SW480 (cell line): ENCODE measurements around the gene ANKRD27.
"Not testable (repeated sequence)": the region's sequence is repeated elsewhere in the genome, so short reads cannot be mapped to it uniquely, and the experiment has no call there.

ENCODE experiments used
- DNase-seq: peaks from one replicate; pipeline ENCODE4 v3.0.0-alpha.2; 2016; ENCODE audit warnings: low spot score

Gene ANKRD27

DNA sequence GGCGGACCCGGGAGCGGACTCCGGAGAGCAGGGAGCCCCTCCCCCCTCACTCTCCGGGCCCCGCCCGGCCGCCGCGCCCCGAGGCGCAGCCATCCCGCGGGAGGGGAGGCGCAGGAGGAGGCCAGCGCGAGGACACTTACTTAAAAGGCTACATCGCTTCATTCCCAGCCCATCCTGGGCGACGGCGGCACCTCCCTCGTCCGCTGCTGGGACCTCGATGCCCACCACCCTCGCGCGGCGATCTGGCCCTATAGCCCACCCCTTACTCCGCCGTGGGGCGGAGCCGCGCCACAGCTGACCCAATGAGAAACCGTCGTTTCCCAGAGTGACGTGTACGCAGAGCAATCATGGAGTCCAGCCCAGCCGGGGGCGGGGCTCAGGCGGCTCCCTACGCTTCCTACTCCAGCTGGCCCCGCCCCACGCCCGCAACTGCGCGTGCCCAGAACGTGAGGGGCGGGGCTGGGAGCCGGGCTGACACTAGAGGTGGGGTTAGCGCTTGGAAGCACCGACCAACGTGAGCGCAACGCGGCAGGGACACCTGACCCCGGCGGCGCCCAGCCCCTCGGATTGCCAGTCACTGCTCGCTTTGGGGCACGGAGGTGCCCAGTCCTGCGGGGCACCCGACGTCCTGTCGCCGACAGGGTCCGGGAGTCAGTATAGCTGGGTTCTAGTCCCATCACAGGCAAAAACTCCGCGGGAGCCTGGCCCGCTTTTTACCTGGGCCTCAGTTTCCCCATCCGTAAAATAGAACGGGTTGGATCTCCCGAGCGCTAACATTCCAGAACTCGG is at the start of gene ANKRD27:
Gene ANKRD27 (minus strand): TSS at position 250 of the 789 bp plus-strand sequence. CDS start 16,165 bp downstream, outside the sequence.
- DNase-seq: peak; percentile 99

DNA sequence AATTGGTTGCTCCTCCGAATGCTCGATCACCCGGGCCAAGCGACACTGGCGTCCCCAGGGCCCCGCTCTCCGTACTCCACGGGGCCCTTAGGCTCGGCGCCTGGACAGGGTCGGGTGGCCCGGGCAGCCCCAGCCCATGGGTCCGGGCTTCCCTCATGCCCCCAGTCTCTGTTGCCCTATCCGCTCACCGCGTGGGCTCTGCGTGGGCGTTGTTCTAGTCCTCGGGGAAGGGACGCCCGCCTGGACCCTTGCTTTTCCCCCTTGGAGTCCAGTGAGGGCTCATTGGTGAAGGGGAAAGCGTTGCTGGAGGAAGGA is 45.9 kb upstream of the ANKRD27 start:
- no peak for DNase-seq

DNA sequence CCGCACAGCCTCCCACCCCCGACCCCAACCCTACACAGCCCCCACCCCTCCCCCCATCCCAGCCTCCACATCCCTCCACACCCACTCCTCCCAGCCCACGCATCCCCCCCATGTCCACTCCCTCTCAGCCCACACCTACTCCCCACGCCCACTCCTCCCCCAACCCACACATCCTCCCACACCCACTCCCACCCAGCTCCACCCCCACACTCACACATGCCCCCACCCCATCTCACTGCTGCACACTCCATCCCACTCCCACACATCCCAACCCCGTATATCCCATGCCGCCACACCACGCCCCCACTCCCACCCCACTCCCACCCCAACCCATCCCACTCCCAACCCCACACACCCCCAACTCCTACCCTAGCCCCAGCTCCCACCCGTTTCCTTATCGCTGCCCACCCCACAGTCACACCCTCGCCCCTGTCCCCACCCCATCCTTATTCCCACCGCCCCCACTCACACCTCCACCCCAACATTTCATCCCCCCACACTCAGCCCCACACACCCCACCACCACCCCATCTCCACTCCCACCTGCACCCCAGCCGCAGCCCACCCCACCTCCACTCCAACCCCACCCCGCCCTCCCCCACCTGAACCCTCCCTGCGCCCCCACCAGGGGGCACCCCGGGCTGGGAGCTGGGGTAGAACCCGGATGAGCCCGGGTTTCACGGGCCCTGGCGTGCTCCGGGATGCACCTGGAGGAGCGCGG is 45.4 kb upstream of the ANKRD27 start:
- no peak for DNase-seq

DNA sequence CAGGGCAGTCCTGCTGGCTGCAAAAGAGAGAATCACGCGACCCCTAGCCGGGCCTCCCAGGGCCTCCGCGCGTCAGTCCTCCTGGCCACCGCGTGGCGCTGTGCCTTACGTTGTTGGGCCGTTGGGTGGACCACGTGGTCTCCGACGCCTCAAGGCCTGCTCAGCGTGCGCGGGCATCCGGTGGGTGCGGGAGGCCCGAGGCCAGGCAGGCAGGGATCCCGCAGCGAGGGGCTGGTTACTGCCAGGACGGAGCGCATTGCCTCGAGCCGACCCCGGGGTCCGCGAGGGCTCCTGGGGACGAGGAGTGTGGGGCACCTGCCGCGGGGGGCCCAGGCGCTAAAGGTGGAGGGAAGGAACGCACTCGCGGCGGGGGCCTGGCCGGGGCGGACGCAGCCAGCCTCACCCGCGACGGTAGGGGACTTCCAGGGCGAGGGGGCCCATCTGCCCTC is 44.7 kb upstream of the ANKRD27 start, which contains the start of gene TDRD12:
Gene TDRD12 (plus strand): TSS at position 157 of the 449 bp plus-strand sequence. CDS start 306 bp downstream, outside the sequence.
- no peak for DNase-seq

DNA sequence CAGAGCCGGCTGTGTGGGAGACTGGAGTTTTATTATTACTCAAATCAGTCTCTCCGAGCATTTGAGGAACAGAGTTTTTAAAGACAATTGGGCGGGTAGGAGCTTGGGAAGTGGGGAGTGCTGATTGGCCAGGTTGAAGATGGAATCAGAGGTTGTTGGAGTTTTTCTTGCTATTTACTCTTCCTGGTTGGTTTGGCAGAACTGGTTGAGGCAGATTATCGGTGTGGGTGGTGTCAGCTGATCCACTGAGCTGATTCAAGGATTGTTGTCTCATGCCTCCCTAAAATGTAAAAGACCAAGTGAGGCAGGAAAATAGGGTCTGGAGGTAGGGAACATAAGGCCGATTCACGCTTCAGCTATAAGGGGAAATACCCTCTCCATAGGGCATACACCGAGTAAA is 43.3 kb upstream of the ANKRD27 start:
- no peak for DNase-seq

DNA sequence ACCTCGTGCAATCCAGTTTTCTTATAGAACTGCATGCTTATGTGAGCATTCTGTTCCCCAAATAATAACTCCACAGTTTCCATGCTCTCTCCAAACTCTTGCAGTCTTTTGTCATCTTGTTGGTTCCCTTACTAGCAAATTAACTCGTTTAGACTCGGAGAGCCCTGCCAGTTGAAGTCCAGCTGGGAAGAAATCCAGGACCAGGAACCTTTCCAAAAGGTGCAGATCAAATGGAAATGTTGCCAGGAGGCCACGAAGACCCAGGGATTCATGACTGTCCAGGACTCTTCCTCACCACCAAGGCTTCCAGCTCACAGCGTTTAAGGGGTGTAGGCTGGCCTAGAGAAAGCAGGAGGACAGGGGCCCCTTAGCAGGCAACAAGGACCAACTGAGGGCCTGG is 42.5 kb upstream of the ANKRD27 start:
- no peak for DNase-seq

DNA sequence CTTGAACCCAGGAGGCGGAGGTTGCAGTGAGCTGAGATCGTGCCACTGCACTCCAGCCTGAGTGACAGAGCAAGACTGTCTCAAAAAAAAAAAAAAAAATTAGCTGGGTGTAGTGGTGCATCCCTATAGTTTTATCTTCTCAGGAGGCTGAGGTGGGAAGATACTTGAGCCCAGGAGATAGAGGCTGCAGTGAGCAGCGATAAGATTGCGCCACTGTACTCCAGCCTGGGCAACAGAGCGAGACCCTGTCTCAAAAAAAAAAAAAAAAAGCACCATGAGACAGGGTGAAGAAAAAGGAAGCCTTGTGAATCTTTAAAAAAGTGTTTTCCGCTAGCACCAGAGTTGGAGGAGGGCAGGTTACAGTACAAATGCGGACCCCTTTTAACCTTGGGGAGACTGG is 41.2 kb upstream of the ANKRD27 start:
- not testable (repeated sequence) for DNase-seq

DNA sequence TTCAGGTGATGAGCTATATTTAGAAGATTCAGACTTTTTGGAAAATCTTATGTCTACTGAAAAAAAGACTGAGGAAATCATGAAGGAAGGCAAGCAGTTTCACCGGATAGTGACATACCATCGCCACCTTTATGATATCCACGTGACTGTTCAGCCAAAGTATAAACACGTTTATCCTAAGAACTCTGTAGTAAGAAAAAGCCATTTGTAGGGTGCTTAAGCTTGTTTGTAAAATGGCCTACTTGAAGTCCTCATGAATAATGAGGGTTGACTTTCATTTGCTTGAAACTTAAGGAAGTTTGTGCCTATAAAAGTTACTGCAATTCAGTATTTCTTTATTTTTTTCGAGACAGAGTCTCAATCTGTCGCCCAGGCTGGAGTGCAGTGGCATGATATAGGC is 36.8 kb upstream of the ANKRD27 start:
- DNase-seq: no peak

DNA sequence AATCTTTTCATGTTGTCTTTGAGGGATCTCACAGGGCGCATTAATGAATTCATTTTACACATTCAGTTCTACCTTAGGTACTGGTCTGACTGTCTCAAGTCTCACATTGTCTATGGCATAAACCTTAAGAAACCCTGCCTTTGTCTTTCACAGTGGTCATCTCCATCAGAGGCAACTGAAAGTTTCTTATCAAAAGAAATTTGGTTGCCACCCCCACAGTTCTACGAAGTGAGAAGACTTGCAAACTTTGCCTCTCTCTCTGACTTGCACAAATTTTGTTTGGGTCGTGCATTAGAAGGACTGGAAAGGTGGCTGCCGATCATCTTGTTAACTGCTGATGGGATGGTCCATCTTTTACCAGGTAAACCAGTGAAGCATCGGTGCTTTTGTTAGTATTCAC is 34.1 kb upstream of the ANKRD27 start:
- no peak for DNase-seq

DNA sequence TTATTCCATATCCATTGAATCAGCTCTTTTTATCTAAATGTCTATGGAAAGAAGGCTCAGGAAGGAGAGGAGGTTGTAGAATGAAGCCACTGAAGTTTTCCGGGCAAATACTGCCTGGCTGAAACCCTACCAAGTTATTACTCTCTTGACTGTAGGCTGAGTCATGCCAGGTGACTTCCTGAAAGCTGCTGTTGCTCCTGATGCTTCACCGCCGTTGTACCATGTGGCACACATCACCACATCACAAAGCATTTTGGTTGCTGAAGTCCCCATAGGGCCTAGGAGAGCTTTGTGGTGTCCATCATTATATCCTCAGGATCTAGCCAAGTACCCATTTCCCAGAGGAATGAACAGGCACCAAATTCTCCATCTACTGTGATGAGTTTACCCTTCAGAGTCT is 33.5 kb upstream of the ANKRD27 start:
- peak; percentile 42 for DNase-seq

DNA sequence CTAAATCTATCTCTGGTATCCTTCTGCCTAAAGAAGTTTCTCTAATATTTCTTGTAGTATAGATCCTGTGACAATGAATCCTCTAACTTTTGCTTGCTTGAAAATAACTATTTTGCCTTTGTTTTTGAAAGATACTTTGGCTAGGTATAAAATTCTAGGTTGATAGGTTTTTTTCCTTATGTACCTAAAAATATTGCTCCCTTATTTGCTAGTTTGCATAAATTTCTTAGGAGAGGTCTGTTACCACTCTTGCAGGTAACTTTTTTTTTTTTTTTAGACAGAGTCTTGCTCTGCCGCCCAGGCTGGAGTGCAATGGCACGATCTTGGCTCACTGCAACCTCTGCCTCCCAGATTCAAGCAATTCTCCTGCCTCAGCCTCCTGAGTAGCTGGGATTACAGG is 29.0 kb upstream of the ANKRD27 start:
- DNase-seq: not testable (repeated sequence)

DNA sequence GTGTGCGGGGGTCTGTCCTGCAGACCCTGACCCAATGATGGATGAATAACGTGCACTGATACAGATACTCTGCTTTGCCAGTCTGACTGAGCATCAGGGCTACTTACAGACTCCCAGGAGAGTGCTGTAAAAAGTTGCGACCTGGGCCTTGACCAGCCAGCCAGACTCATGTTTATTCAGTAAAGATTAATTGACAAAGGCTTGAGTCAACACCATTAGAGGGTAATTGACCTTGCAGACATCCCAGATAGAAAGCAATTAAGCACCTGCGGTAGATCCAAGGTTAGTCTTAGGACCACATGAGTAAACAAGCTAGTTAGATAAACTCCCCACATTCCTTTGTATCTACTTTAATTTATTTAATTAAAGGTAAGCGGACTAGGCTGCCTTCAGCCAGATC is 27.0 kb upstream of the ANKRD27 start:
- DNase-seq: peak; percentile 49

DNA sequence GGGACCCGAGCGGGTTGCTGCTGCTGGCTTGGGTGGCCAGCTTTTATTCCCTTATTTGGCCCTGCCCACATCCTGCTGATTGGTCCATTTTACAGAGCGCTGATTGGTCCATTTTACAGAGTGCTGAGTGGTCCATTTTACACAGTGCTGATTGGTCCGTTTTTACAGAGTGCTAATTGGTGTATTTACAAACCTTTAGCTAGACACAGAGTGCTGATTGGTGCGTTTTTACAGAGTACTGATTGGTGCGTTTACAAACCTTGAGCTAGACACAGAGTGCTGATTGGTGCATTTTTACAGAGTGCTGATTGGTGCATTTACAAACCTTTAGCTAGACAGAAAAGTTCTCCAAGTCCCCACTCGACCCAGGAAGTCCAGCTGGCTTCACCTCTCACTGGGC is 25.1 kb upstream of the ANKRD27 start:
- not testable (repeated sequence) for DNase-seq

DNA sequence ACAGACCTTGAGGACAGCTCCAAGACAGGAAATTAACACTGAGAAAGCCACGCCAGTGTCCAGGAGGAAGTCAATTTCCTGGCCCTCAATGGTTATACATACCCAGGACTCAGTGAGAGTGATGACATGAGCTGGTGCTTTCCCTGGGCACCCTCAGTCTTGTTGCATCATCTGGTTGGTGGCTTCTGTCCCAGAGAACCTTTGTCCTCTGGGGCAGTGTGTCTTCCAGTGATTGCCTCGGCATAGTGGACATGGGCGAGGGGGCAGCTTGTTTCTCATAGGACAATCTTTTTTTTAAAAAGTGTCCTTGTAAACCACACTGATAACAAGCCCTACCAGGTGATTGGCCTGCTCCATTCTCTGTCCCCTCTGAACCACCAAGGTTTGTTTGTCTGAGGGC is 21.8 kb upstream of the ANKRD27 start:
- DNase-seq: not testable (repeated sequence)

DNA sequence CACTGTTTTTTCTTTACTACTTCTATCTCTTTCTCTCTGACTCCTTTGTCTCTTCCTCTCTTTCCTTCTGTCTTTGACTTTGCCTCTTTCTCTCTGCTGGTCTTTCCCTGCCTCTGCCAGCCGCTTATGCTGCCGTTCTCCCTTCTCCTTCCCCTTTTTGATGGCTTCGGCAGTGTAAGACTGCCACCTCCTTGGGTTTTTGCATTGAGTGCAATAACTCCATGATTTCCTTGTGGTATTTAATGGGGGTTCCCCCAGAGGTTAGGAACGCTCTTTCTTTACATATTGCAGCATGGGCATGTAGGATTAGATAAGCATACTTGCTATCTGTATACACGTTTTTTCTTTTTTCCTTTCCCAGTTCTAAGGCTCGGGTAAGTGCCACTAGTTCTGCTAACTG is 20.5 kb upstream of the ANKRD27 start:
- not testable (repeated sequence) for DNase-seq

DNA sequence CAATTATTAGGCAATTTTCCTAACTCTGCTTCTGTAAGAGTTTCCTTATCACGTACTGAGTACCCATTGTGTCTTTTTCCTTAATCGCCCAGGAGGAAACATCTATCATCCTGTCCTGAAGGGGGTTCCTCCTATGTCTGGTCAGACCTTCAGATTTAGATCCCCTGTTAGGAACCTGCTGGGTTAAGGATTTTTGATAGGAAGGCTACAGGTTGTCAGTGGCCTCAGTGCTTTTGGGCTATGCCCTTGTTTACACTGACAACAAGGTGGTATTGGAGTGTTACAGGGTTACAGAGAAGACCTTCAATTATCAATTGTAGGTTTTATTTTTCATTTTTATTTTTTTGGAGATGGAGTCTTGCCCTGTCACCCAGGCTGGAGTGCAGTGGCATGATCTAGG is 19.9 kb upstream of the ANKRD27 start:
- DNase-seq: not testable (repeated sequence)

DNA sequence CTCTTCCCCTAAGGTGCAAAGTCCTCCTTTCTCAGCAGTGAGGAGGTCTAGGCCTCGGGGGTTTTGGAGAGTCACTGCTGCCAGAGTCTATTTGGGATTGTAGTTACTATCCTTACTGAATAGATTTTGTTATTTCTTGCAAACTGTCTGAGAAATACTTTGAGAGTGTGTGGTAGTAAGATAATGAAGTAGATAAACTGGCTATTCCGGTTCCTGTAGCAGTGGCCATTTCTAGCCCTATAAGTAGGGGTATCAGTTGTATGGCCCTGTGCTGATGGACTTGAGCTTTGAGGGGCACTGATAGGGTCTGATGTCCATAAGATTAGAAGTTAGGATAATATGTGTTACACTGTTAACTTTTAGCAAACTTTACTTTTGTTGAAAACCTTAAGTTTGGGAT is 19.3 kb upstream of the ANKRD27 start:
- DNase-seq: not testable (repeated sequence)

DNA sequence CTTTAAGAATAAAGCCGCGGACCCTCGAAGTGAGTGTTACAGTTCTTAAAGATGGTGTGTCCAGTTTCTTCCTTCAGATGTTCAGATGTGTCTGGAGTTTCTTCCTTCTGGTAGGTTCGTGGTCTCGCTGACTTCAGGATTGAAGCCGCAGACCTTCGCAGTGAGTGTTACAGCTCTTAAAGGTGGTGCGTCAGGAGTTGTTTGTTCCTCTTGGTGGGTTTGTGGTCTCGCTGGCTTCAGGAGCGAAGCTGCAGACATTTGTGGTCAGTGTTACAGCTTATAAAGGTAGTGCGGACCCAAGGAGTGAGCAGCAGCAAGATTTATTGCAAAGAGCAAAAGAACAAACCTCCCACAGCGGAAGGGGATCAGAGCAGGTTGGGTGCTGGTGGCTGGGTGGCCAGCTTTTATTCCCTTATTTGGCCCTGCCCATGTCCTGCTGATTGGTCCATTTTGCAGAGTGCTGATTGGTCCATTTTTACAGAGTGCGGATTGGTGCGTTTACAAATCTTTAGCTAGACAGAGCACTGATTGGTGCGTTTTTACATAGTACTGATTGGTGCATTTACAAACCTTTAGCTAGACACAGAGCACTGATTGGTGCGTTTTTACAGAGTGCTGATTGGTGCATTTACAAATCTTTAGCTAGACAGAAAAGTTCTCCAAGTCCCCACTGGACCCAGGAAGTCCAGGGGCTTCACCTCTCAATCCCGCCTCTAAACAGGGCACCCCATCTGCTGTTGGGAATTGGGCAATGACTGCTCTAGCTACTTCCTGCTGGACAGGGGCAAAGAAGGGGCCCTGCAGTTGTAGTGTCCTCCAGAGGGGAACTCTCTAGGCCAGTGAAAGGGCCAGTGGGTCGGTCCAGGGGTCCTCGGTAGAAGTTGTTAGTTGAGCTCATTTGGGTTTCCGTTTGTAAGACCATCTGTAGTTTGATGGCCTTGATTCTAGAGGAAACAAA is 18.4 kb upstream of the ANKRD27 start:
- DNase-seq: peak; percentile 56

DNA sequence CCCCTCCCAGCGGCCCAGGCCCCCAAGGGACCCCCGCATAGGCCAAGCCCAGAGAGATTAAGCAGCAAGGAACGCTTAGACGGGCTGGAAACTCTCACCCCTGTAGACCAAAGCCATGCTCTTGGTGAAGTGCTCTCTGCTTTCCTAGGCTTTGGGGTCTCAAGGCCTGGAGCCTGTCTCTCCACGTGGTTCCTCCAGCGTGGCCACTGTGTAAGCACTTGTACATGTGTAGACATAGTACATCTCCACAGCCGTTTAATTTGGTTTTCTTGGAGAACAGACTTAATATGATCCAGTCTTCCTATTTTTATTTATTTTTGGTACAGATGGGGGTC is 17.7 kb upstream of the ANKRD27 start:
- DNase-seq: peak; percentile 15

DNA sequence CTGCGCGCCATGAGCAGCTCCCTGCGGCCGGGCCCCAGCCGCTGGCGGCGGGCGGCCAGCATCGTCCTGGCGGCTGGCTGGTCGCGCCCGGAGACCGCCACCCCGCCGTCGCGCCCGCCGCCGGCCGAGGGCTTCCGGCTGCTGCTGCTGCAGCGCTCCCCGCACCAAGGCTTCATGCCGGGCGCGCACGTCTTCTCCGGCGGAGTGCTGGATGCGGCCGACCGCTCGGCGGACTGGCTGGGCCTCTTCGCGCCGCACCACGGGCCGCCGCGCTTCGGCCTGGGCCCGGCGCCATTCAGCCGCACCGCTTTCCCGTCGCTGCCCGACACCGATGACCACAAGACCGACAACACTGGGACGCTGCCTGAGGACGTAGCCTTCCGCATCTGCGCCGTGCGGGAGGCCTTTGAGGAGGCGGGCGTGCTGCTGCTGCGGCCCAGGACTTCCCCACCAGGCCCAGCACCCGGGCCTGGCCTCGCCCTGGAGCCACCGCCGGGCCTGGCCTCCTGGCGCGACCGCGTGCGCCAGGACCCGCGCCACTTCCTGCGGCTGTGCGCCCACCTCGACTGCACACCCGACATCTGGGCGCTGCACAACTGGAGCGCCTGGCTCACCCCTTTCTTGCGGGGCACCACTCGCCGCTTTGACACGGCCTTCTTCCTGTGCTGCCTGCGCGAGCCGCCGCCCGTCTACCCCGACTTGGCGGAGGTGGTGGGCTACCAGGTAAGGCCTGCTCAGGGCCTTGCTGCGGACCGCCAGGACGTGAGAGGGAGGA is 17.2 kb upstream of the ANKRD27 start:
- peak; percentile 73 for DNase-seq

DNA sequence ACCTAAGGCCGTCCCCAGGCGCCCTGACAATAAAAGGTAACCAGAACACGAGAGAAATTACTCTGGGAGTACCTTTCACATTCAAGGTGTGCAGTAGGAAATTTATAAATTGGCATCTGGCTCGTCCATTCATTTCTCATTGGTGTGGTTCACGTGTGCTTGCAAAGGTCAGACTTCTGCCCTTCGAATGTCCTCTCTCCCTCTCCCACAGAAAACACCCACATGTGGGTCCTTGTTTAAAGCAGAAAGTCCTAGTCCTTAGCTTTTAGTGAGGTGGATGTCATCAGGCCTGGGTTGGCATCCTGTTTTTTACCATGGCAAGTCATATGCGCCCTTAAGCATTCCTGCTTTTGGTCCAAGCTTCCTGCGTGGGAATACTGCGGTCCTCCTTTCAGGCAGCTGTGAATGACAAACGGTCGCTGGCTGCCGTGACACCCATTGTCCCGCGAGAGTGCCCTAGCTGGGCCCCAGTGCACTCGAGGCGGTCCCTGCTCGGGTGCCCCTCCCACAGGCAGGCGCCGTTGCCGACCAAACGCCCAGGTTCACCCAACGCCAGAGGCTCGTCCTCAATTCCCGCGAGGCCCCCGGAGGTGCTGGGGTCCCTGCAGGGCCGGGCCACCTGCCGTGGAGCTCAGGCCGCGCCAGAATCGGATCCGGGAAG is 16.4 kb upstream of the ANKRD27 start, which contains the start of gene NUDT19:
Gene NUDT19 (plus strand): TSS at position 531 of the 661 bp plus-strand sequence. CDS start 140 bp downstream, outside the sequence.
- peak; percentile 94 for DNase-seq
